Neural cell (in vitro differentiated cells): ENCODE data around the gene RAI14. TPM values are rescaled to one million over a fixed set of nuclear protein-coding genes. Genes with fewer than 3 reads are reported as not detected.

Experiments
- H2AFZ ChIP-seq: fragments of 200-600, 300-800 bp; sonication (generic), shearing (Covaris generic); 2 replicates; pipeline ENCODE4 v1.6.0; 2014; ENCODE audit warnings: low read depth, mild to moderate bottlenecking, antibody characterized with exemption, low read length, moderate library complexity
- H3F3A ChIP-seq: fragments of 200-600 bp; shearing (Covaris generic); 2 replicates; pipeline ENCODE4 v1.6.1; 2016; ENCODE audit warnings: mild to moderate bottlenecking, moderate library complexity, mixed read lengths, antibody characterized with exemption, low read length; ENCODE audit not compliant: insufficient read depth, poor library complexity, severe bottlenecking
- H3K27ac ChIP-seq: fragments of 200-600, 300-800 bp; sonication (generic), shearing (Covaris generic); 2 replicates; pipeline ENCODE4 v1.5.1; 2014; ENCODE audit warnings: mild to moderate bottlenecking, low read length, moderate library complexity
- H3K27me3 ChIP-seq: fragments of 300-800, 200-600 bp; sonication (generic), shearing (Covaris generic); 2 replicates; pipeline ENCODE4 v1.6.0; 2014; ENCODE audit warnings: mild to moderate bottlenecking, low read depth, low read length, moderate library complexity; ENCODE audit not compliant: insufficient read depth
- H3K36me3 ChIP-seq: fragments of 300-800, 200-600 bp; sonication (generic), shearing (Covaris generic); 2 replicates; pipeline ENCODE4 v1.5.1; 2014; ENCODE audit warnings: mild to moderate bottlenecking, antibody characterized with exemption, low read length, moderate library complexity; ENCODE audit not compliant: insufficient read depth
- H3K4me2 ChIP-seq: fragments of 300-800, 200-600 bp; sonication (generic), shearing (Covaris generic); 2 replicates; pipeline ENCODE4 v1.6.0; 2014; ENCODE audit warnings: mild to moderate bottlenecking, low read length
- H3K4me3 ChIP-seq: fragments of 300-800, 200-600 bp; sonication (generic), shearing (Covaris generic); 2 replicates; pipeline ENCODE4 v1.5.1; 2014; ENCODE audit warnings: mild to moderate bottlenecking, low read length, moderate library complexity
- H3K79me2 ChIP-seq: fragments of 200-600 bp; shearing (Covaris generic); replicated peaks from 2 replicates; pipeline ENCODE4 v1.6.0; 2014; ENCODE audit warnings: mild to moderate bottlenecking, low read length, moderate library complexity; ENCODE audit not compliant: insufficient read depth
- H3K9ac ChIP-seq: fragments of 300-800, 200-600 bp; sonication (generic), shearing (Covaris generic); 2 replicates; pipeline ENCODE4 v1.6.1; 2016; ENCODE audit warnings: mild to moderate bottlenecking, low read length, mixed read lengths
- H3K9me2 ChIP-seq: fragments of 200-600 bp; shearing (Covaris generic); 2 replicates; pipeline ENCODE4 v1.6.1; 2016; ENCODE audit warnings: mild to moderate bottlenecking, low read length, mixed read lengths; ENCODE audit not compliant: insufficient read depth
- H3K9me3 ChIP-seq: fragments of 200-600, 300-800 bp; sonication (generic), shearing (Covaris generic); 2 replicates; pipeline ENCODE4 v1.6.1; 2016; ENCODE audit warnings: mild to moderate bottlenecking, mixed run types, low read length, moderate library complexity, mixed read lengths
- H4K20me1 ChIP-seq: fragments of 200-600 bp; shearing (Covaris generic); 2 replicates; pipeline ENCODE4 v1.6.1; 2016; ENCODE audit warnings: mild to moderate bottlenecking, mixed run types; ENCODE audit not compliant: insufficient read depth
- CTCF ChIP-seq: fragments of 450-650 bp; IDR thresholded peaks from 2 replicates; pipeline ENCODE4 v1.5.1; 2014; ENCODE audit warnings: antibody characterized with exemption, mild to moderate bottlenecking, moderate library complexity; ENCODE audit not compliant: poor library complexity, severe bottlenecking
- EZH2 ChIP-seq: fragments of 200-600, 300-800 bp; shearing (Covaris generic), sonication (generic); IDR thresholded peaks from 2 replicates; pipeline ENCODE4 v1.6.1; 2014; ENCODE audit warnings: antibody characterized with exemption, low read length, borderline replicate concordance, mild to moderate bottlenecking; ENCODE audit not compliant: insufficient read depth, poor library complexity, severe bottlenecking
- MXI1 ChIP-seq: fragments of 450-650 bp; conservative IDR thresholded peaks from 2 replicates; pipeline ENCODE4 v1.6.1; 2014; ENCODE audit warnings: antibody characterized with exemption, mild to moderate bottlenecking; ENCODE audit not compliant: poor library complexity, severe bottlenecking
- POLR2AphosphoS5 ChIP-seq: IDR thresholded peaks from 2 replicates; pipeline ENCODE4 v1.6.1; 2012
- RAD21 ChIP-seq: fragments of 450-650 bp; conservative IDR thresholded peaks from 2 replicates; pipeline ENCODE4 v1.6.1; 2014; ENCODE audit warnings: antibody characterized with exemption, mild to moderate bottlenecking, moderate library complexity
- REST ChIP-seq: IDR thresholded peaks from 2 replicates; pipeline ENCODE4 v1.6.1; 2012; ENCODE audit warnings: borderline replicate concordance
- SMC3 ChIP-seq: fragments of 450-650 bp; conservative IDR thresholded peaks from 2 replicates; pipeline ENCODE4 v1.6.1; 2014; ENCODE audit warnings: antibody characterized with exemption, mild to moderate bottlenecking, moderate library complexity; ENCODE audit not compliant: poor library complexity
- TAF1 ChIP-seq: IDR thresholded peaks from 2 replicates; pipeline ENCODE4 v1.6.1; 2012; ENCODE audit warnings: low read depth
- polyA plus RNA-seq: library from polyadenylated mRNA; depleted of rRNA; stranded (reverse); fragments of >200 nt; gene quantifications from 2 replicates; pipeline ENCODE4 v1.2.3, GENCODE V29; 2014

The RAI14 gene
- polyA plus RNA-seq, 1 donor from 2014 or later = 7.8 TPM

- Histone ChIP-seq H3K9me2 (no peaks in the 10 kb centered on the region), H3K27me3 (no peaks in the 10 kb centered on the region), H2AFZ (no peak overlapping the region), H3K79me2 (no peaks in the 10 kb centered on the region), H3K4me3 (no peak overlapping the region), H4K20me1 (no peaks in the 10 kb centered on the region), H3K36me3 (no peaks in the 10 kb centered on the region), H3F3A (no peaks in the 10 kb centered on the region), H3K9ac (no peak overlapping the region), H3K9me3 (no peaks in the 10 kb centered on the region), H3K27ac (no peak overlapping the region), H3K4me2 (no peak overlapping the region)
- TF ChIP-seq REST (no peak), CTCF (no peak), MXI1 (no peak), TAF1 (no peak), RAD21 (no peak), SMC3 (no peak), POLR2AphosphoS5 (no peak), EZH2 (no peak)
These were observed 111.1 kb downstream of the RAI14 start for GRCh38 chr5:34767180-34767579.

GRCh38 chr5:34770486-34770885, 114.4 kb downstream of the RAI14 start:
- H3K36me3 ChIP-seq = no peaks in the 10 kb centered on the region
- no peak overlapping the region for H3K27ac ChIP-seq
- no peaks in the 10 kb centered on the region for H3K9me3 ChIP-seq
- no peaks in the 10 kb centered on the region for H3K27me3 ChIP-seq
- no peaks in the 10 kb centered on the region for H3F3A ChIP-seq
- H3K79me2 ChIP-seq = no peaks in the 10 kb centered on the region
- no peak overlapping the region for H3K4me3 ChIP-seq
- TF ChIP-seq SMC3 (no peak), EZH2 (no peak), RAD21 (no peak), REST (no peak), POLR2AphosphoS5 (no peak), CTCF (no peak)
- no peaks in the 10 kb centered on the region for H4K20me1 ChIP-seq
- no peak overlapping the region for H3K4me2 ChIP-seq
- H3K9ac ChIP-seq = no peak overlapping the region
- H2AFZ ChIP-seq = no peak overlapping the region
- no peaks in the 10 kb centered on the region for H3K9me2 ChIP-seq
